OCI-LY1 (cell line): ENCODE results near the gene OR8G5.
"Not testable (repeated sequence)": the region's sequence is repeated elsewhere in the genome, so short reads cannot be mapped to it uniquely, and the experiment has no call there.

Source experiments
- H2AFZ ChIP-seq: fragments of 200-600 bp; sonication (generic), shearing (Covaris generic); 2 replicates; pipeline ENCODE4 v1.6.0; 2014; ENCODE audit warnings: antibody characterized with exemption, mild to moderate bottlenecking, low read length
- H3F3A ChIP-seq: fragments of 200-600 bp; sonication (generic), shearing (Covaris generic); 2 replicates; pipeline ENCODE4 v1.6.0; 2014; ENCODE audit warnings: mild to moderate bottlenecking, antibody characterized with exemption, low read length, moderate library complexity; ENCODE audit not compliant: insufficient read depth
- H3K27ac ChIP-seq: fragments of 200-600 bp; sonication (generic); 2 replicates; pipeline ENCODE4 v1.5.1; 2014; ENCODE audit warnings: low read length, mixed run types, mild to moderate bottlenecking, low read depth; ENCODE audit not compliant: poor library complexity, severe bottlenecking
- H3K27me3 ChIP-seq: fragments of 200-600 bp; sonication (generic); 2 replicates; pipeline ENCODE4 v1.6.0; 2014; ENCODE audit warnings: antibody characterized with exemption, mild to moderate bottlenecking, low read length, moderate library complexity; ENCODE audit not compliant: insufficient read depth
- H3K36me3 ChIP-seq: fragments of 200-600 bp; sonication (generic); 2 replicates; pipeline ENCODE4 v1.6.1; 2014; ENCODE audit warnings: mild to moderate bottlenecking, antibody characterized with exemption, low read length, moderate library complexity, mixed read lengths; ENCODE audit not compliant: insufficient read depth
- H3K4me1 ChIP-seq: fragments of 200-600 bp; sonication (generic); 2 replicates; pipeline ENCODE4 v1.5.1; 2014; ENCODE audit warnings: mild to moderate bottlenecking, low read length, moderate library complexity; ENCODE audit not compliant: insufficient read depth, severe bottlenecking
- H3K4me2 ChIP-seq: fragments of 200-600 bp; sonication (generic), shearing (Covaris generic); 2 replicates; pipeline ENCODE4 v1.6.1; 2014; ENCODE audit warnings: low read length
- H3K4me3 ChIP-seq: fragments of 200-600 bp; sonication (generic); 2 replicates; pipeline ENCODE4 v1.5.1; 2014; ENCODE audit warnings: low read length, low read depth, mild to moderate bottlenecking, mixed read lengths; ENCODE audit not compliant: poor library complexity, severe bottlenecking
- H3K79me2 ChIP-seq: fragments of 200-600 bp; shearing (Covaris generic); 2 replicates; pipeline ENCODE4 v1.6.1; 2016; ENCODE audit warnings: mixed run types, low read length, mixed read lengths; ENCODE audit not compliant: insufficient read depth
- H3K9ac ChIP-seq: fragments of 200-600 bp; sonication (generic), shearing (Covaris generic); 2 replicates; pipeline ENCODE4 v1.6.1; 2014; ENCODE audit warnings: mild to moderate bottlenecking, low read length, mixed read lengths
- H3K9me2 ChIP-seq: fragments of 200-600 bp; sonication (generic), shearing (Covaris generic); 2 replicates; pipeline ENCODE4 v1.6.1; 2014; ENCODE audit warnings: low read depth, mild to moderate bottlenecking, low read length, mixed read lengths
- H3K9me3 ChIP-seq: fragments of 200-600 bp; shearing (Covaris generic); 2 replicates; pipeline ENCODE4 v1.6.1; 2014; ENCODE audit warnings: low read length, mixed read lengths
- H4K20me1 ChIP-seq: fragments of 200-600 bp; sonication (generic), shearing (Covaris generic); 2 replicates; pipeline ENCODE4 v1.6.0; 2016; ENCODE audit warnings: mild to moderate bottlenecking, low read length; ENCODE audit not compliant: insufficient read depth
- CTCF ChIP-seq: fragments of 200-600 bp; sonication (generic), shearing (Covaris generic); IDR thresholded peaks from 2 replicates; pipeline ENCODE4 v1.5.1; 2017; ENCODE audit warnings: mild to moderate bottlenecking, antibody characterized with exemption, low read length, moderate library complexity, mixed read lengths
- EZH2 ChIP-seq: fragments of 200-600 bp; sonication (generic), shearing (Covaris generic); IDR thresholded peaks from 2 replicates; pipeline ENCODE4 v1.8.0; 2017; ENCODE audit warnings: borderline replicate concordance, mixed run types, mild to moderate bottlenecking, antibody characterized with exemption, low read length, moderate library complexity, mixed read lengths

The OR8G5 gene

GRCh38 chr11:124233376-124233775 lies 22.8 kb upstream of the OR8G5 start:
- Histone ChIP-seq H3K79me2 (no peaks in the 10 kb centered on the region), H3K4me3 (no peak overlapping the region), H3F3A (no peaks in the 10 kb centered on the region), H4K20me1 (no peaks in the 10 kb centered on the region), H3K9me3 (no peaks in the 10 kb centered on the region), H3K4me1 (no peaks in the 10 kb centered on the region), H3K36me3 (no peaks in the 10 kb centered on the region), H3K27me3 (no peaks in the 10 kb centered on the region), H3K4me2 (no peak overlapping the region), H3K27ac (no peak overlapping the region), H2AFZ (no peak overlapping the region), H3K9me2 (no peaks in the 10 kb centered on the region), H3K9ac (no peak overlapping the region)
- TF ChIP-seq CTCF, result no peak
- TF ChIP-seq EZH2, result no peak

GRCh38 chr11:124238512-124238911 lies 17.7 kb upstream of the OR8G5 start:
- H3K27me3 ChIP-seq, result no peaks in the 10 kb centered on the region
- no peaks in the 10 kb centered on the region for H3K9me3 ChIP-seq
- H2AFZ ChIP-seq, result no peak overlapping the region
- no peaks in the 10 kb centered on the region for H3K9me2 ChIP-seq
- H3F3A ChIP-seq, result no peaks in the 10 kb centered on the region
- no peak overlapping the region for H3K4me2 ChIP-seq
- H3K27ac ChIP-seq, result no peak overlapping the region
- no peaks in the 10 kb centered on the region for H3K36me3 ChIP-seq
- H3K79me2 ChIP-seq, result no peaks in the 10 kb centered on the region
- H3K4me1 ChIP-seq, result no peaks in the 10 kb centered on the region
- H3K9ac ChIP-seq, result no peak overlapping the region
- no peaks in the 10 kb centered on the region for H4K20me1 ChIP-seq
- TF ChIP-seq EZH2 (no peak), CTCF (no peak)
- H3K4me3 ChIP-seq, result no peak overlapping the region

GRCh38 chr11:124240621-124241397 lies 15.4 kb upstream of the OR8G5 start, which contains the start of gene OR8G1:
Gene OR8G1 (plus strand): TSS chr11:124241095. CDS start chr11:124249676, 8,581 bp downstream.
- Histone ChIP-seq H3K27me3 (no peaks in the 10 kb centered on the region), H3K4me1 (no peaks in the 10 kb centered on the region), H3K9me3 (no peaks in the 10 kb centered on the region), H3K4me2 (no peak within 1 kb of the TSS), H3K9me2 (no peaks in the 10 kb centered on the region), H3K4me3 (no peak within 1 kb of the TSS), H3K79me2 (no peaks in the 10 kb centered on the region), H3K9ac (no peak within 1 kb of the TSS), H3K36me3 (no peaks in the 10 kb centered on the region), H3F3A (no peaks in the 10 kb centered on the region), H2AFZ (no peak within 1 kb of the TSS), H4K20me1 (no peaks in the 10 kb centered on the region), H3K27ac (no peak within 1 kb of the TSS)
- TF ChIP-seq CTCF, result no peak
- no peak for TF ChIP-seq EZH2

DNA sequence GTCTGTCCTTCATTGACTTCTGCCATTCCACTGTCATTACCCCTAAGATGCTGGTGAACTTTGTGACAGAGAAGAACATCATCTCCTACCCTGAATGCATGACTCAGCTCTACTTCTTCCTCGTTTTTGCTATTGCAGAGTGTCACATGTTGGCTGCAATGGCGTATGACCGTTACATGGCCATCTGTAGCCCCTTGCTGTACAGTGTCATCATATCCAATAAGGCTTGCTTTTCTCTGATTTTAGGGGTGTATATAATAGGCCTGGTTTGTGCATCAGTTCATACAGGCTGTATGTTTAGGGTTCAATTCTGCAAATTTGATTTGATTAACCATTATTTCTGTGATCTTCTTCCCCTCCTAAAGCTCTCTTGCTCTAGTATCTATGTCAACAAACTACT lies 6.3 kb upstream of the OR8G5 start:
- not testable (repeated sequence) for H3K9me3 ChIP-seq, H3K4me3 ChIP-seq, H3K4me1 ChIP-seq, H3K36me3 ChIP-seq, H3K9ac ChIP-seq, H3K27me3 ChIP-seq, H2AFZ ChIP-seq, H3K79me2 ChIP-seq, H3K9me2 ChIP-seq, H3F3A ChIP-seq, H3K27ac ChIP-seq, H4K20me1 ChIP-seq, H3K4me2 ChIP-seq

- H3K9me3 ChIP-seq, H3F3A ChIP-seq, H3K79me2 ChIP-seq, H3K27ac ChIP-seq, H3K36me3 ChIP-seq, H3K4me3 ChIP-seq, H3K4me1 ChIP-seq, H3K27me3 ChIP-seq, H3K9ac ChIP-seq, H4K20me1 ChIP-seq, H3K9me2 ChIP-seq, H2AFZ ChIP-seq, H3K4me2 ChIP-seq: not testable (repeated sequence)
Measured at GRCh38 chr11:124265041-124265440, 8.9 kb downstream of the OR8G5 start.
